Measurements from ENCODE around the gene KMO. TPM values are rescaled to one million over a fixed set of nuclear protein-coding genes. Genes with fewer than 3 reads are reported as not detected.

Gene KMO
- total RNA-seq, 1 donor, result not detected

DNA sequence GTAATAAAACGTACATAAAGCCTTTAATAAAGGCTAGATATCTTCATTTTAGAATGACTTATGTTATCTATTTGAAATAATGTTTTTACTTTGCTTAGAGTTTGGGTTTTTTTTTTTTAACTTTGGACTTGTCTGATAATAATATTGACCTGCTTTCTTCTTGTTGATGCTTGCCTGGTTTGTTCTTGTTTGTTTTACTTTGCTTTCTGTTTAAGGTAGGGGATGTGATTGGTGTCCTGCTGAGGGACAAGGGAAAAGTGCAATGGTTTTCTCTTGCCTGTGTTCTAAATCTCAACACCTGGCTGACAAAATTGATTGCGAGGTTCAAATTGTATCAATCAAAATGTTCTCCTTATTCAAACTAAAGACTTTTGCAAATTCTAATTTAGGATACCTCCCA, 10.5 kb upstream of the KMO start:
- no peak overlapping the region for H3K4me3 ChIP-seq (ENCODE audit: low read depth, low read length)
- TF ChIP-seq CTCF (IDR thresholded peaks at IDR 0.05; ENCODE audit: insufficient read depth, low read depth, low read length), result no peak
- DNase-seq (ENCODE audit: low read depth), result no peak

GRCh38 chr1:241525026-241525425, 7.2 kb upstream of the KMO start:
- H3K4me3 ChIP-seq (ENCODE audit: low read depth, low read length), result no peak overlapping the region
- TF ChIP-seq CTCF (IDR thresholded peaks at IDR 0.05; ENCODE audit: insufficient read depth, low read depth, low read length), result no peak
- no peak for DNase-seq (ENCODE audit: low read depth)

DNA sequence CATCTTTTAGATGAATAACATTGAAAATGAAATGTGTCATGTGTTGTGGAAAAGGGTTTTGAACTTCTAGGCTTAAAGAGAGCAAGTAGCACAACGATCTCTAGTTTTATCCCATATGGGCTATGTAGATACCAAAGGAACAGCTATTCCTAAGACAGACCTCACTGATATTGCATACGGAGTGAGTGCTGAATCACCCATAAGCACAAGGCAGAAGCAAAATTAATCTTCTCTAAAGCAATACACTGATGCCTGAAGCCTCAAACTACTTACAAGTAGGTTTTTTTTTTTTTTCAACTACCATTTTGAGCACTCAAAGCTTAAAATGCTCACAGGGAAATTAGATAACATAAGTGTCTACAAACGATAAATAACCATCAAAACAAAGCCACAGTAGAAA, 5.0 kb upstream of the KMO start:
- TF ChIP-seq CTCF (IDR thresholded peaks at IDR 0.05; ENCODE audit: insufficient read depth, low read depth, low read length), result no peak

DNA sequence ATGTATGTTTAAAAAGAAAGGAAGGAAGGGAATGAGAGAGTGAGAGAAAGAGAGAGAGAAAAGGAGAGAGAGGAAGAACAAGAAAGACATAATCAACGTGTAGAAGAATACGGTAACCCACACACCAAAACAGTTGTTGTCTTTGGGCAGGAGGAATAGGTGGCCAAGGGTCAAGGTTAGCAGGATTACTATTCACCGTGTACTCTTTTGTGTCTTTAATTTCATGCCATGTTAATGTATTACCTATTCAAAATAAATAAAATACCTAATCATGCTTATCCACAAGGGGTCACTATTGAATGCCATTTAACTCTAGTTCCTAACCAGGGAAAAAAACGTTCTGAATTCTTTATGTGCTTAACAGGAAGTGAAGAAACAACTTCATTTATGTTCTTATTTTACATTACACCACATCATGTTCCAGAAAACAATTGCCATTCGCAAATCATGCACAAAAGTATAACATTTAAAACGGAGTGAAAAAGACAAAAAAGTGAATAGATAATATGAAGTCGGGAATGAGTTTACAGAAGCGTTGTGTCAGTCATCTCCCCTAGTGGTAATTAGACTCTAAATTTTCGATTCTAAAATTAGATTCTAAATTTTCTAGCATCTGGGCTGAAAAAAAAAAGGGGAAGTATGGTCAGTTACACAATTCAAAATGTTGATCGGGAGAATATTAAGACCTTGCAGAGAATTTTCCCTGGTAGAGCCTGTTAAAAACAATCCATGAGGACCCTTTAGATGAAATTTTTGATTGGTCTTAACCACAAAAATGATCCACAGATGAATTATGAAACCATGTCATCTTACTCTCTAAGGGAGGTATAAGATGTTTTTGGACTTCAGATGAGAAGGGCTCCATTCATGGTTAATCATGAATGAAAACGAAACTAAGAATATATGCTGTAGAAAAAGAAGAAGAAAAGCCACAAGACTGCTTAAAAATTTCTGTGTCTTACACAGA, 700 bp upstream of the KMO start:
- TF ChIP-seq CTCF (IDR thresholded peaks at IDR 0.05; ENCODE audit: insufficient read depth, low read depth, low read length), result peak; percentile 56
- DNase-seq (ENCODE audit: low read depth), result peak; percentile 83
- H3K4me3 ChIP-seq (ENCODE audit: low read depth, low read length), result peak overlapping the region; percentile 69

More for the DNA sequence above, 5.0 kb upstream of the KMO start:
- no peak overlapping the region for H3K4me3 ChIP-seq (ENCODE audit: low read depth, low read length)
- no peak for DNase-seq (ENCODE audit: low read depth)

DNA sequence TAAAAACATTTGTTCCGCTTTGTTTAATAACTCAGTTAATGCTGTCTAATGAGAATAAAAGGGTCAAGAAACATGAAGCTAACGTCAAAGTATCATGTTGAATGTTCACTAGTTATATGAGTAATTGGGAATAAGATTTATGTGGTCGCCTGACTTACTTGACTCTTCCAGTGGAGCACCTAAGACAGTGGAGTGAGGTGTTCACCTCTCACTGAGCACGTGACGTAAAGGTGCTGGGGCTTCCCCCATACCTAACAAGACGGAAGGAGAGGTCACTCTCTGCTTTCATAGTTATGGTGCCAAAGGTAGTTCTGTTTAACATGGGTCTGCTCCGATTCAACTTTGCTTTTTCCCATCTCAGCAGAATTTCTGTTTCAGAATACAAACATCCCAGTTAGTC, 686 bp downstream of the KMO start:
- TF ChIP-seq CTCF (IDR thresholded peaks at IDR 0.05; ENCODE audit: insufficient read depth, low read depth, low read length), result no peak
- H3K4me3 ChIP-seq (ENCODE audit: low read depth, low read length), result no peak overlapping the region
- DNase-seq (ENCODE audit: low read depth), result no peak

- peak; percentile 7 for DNase-seq (ENCODE audit: low read depth)
- no peak for TF ChIP-seq CTCF (IDR thresholded peaks at IDR 0.05; ENCODE audit: insufficient read depth, low read depth, low read length)
- no peak overlapping the region for H3K4me3 ChIP-seq (ENCODE audit: low read depth, low read length)
These were observed 1.3 kb downstream of the KMO start for GRCh38 chr1:241533326-241534115.
